OCI-LY3 (cell line): ENCODE data around the gene GABRA4.

Experiments
- H2AFZ ChIP-seq: fragments of 200-600, 300-600 bp; shearing (Covaris generic); 2 replicates; pipeline ENCODE4 v1.6.0; 2014; ENCODE audit warnings: antibody characterized with exemption, low read depth, low read length
- H3K27ac ChIP-seq: fragments of 200-600, 300-600 bp; sonication (generic); 2 replicates; pipeline ENCODE4 v1.5.1; 2014; ENCODE audit warnings: mild to moderate bottlenecking, low read length, moderate library complexity, mixed read lengths
- H3K27me3 ChIP-seq: fragments of 200-600, 300-600 bp; sonication (generic); 2 replicates; pipeline ENCODE4 v1.6.1; 2014; ENCODE audit warnings: low read depth, low read length, mixed read lengths
- H3K36me3 ChIP-seq: fragments of 200-600, 300-600 bp; sonication (generic); replicated peaks from 2 replicates; pipeline ENCODE3; 2014; ENCODE audit warnings: low read depth, low read length, mixed read lengths
- H3K4me1 ChIP-seq: fragments of 300-600, 200-600 bp; sonication (generic); 2 replicates; pipeline ENCODE4 v1.6.1; 2014; ENCODE audit warnings: low read length, mixed read lengths
- H3K4me2 ChIP-seq: fragments of 200-600, 300-600 bp; sonication (generic); 2 replicates; pipeline ENCODE4 v1.6.1; 2014; ENCODE audit warnings: low read length, mixed read lengths
- H3K4me3 ChIP-seq: fragments of 300-600, 200-600 bp; sonication (generic); 2 replicates; pipeline ENCODE4 v1.5.1; 2014; ENCODE audit warnings: antibody characterized with exemption, mild to moderate bottlenecking, low read length, moderate library complexity
- H3K79me2 ChIP-seq: fragments of 300-600, 200-600 bp; shearing (Covaris generic); 2 replicates; pipeline ENCODE4 v1.6.1; 2014; ENCODE audit warnings: mild to moderate bottlenecking, low read length, mixed read lengths
- H3K9ac ChIP-seq: fragments of 300-600, 200-600 bp; shearing (Covaris generic); 2 replicates; pipeline ENCODE4 v1.6.0; 2014; ENCODE audit warnings: mild to moderate bottlenecking, low read length, moderate library complexity
- H3K9me3 ChIP-seq: fragments of 200-600, 300-600 bp; shearing (Covaris generic); 2 replicates; pipeline ENCODE4 v1.6.1; 2014; ENCODE audit warnings: low read length, mixed read lengths; ENCODE audit not compliant: insufficient read depth
- H4K20me1 ChIP-seq: fragments of 200-600, 300-600 bp; sonication (generic); 2 replicates; pipeline ENCODE4 v1.6.1; 2016; ENCODE audit warnings: low read length, mixed read lengths; ENCODE audit not compliant: insufficient read depth
- CTCF ChIP-seq: fragments of 200-600, 300-600 bp; sonication (generic); IDR thresholded peaks from 2 replicates; pipeline ENCODE4 v1.5.1; 2014; ENCODE audit warnings: antibody characterized with exemption, low read length, low read depth
- EZH2phosphoT487 ChIP-seq: fragments of 200-600 bp; shearing (Covaris generic); IDR thresholded peaks from 2 replicates; pipeline ENCODE4 v1.6.1; 2018; ENCODE audit warnings: antibody characterized with exemption, mixed run types, low read depth

The GABRA4 gene

GRCh38 chr4:47017081-47017480 is 23.7 kb upstream of the GABRA4 start:
- H3K4me1 ChIP-seq, result peaks cover 13% of the 10 kb centered on the region

GRCh38 chr4:47013373-47013772 is 20.0 kb upstream of the GABRA4 start:
- Histone ChIP-seq H2AFZ (no peak overlapping the region), H3K9me3 (no peaks in the 10 kb centered on the region), H3K36me3 (peaks cover 4% of the 10 kb centered on the region), H3K27ac (no peak overlapping the region), H3K27me3 (no peaks in the 10 kb centered on the region), H3K4me3 (no peak overlapping the region), H3K4me1 (peaks cover 28% of the 10 kb centered on the region), H3K4me2 (no peak overlapping the region), H3K79me2 (no peaks in the 10 kb centered on the region), H3K9ac (no peak overlapping the region), H4K20me1 (no peaks in the 10 kb centered on the region)
- TF ChIP-seq CTCF (no peak), EZH2phosphoT487 (no peak)

More at GRCh38 chr4:47017081-47017480, 23.7 kb upstream of the GABRA4 start:
- H3K36me3 ChIP-seq, result no peaks in the 10 kb centered on the region
- H3K4me2 ChIP-seq, result no peak overlapping the region
- no peak overlapping the region for H3K9ac ChIP-seq
- no peak overlapping the region for H3K27ac ChIP-seq
- TF ChIP-seq CTCF (no peak), EZH2phosphoT487 (no peak)
- no peaks in the 10 kb centered on the region for H3K27me3 ChIP-seq
- H3K9me3 ChIP-seq, result no peaks in the 10 kb centered on the region
- H3K79me2 ChIP-seq, result no peaks in the 10 kb centered on the region
- H2AFZ ChIP-seq, result no peak overlapping the region
- H4K20me1 ChIP-seq, result no peaks in the 10 kb centered on the region
- no peak overlapping the region for H3K4me3 ChIP-seq

GRCh38 chr4:47012676-47013075 is 19.3 kb upstream of the GABRA4 start:
- H4K20me1 ChIP-seq, result no peaks in the 10 kb centered on the region
- H2AFZ ChIP-seq, result no peak overlapping the region
- H3K27me3 ChIP-seq, result no peaks in the 10 kb centered on the region
- no peak overlapping the region for H3K9ac ChIP-seq
- no peak overlapping the region for H3K4me3 ChIP-seq
- H3K4me1 ChIP-seq, result peaks cover 22% of the 10 kb centered on the region
- H3K27ac ChIP-seq, result no peak overlapping the region
- no peaks in the 10 kb centered on the region for H3K9me3 ChIP-seq
- no peak overlapping the region for H3K4me2 ChIP-seq
- no peaks in the 10 kb centered on the region for H3K79me2 ChIP-seq
- peaks cover 4% of the 10 kb centered on the region for H3K36me3 ChIP-seq
- TF ChIP-seq CTCF (no peak), EZH2phosphoT487 (no peak)

GRCh38 chr4:47010912-47011446 is 17.6 kb upstream of the GABRA4 start:
- H3K27me3 ChIP-seq, result no peaks in the 10 kb centered on the region
- H2AFZ ChIP-seq, result peak overlapping the region; percentile 28
- no peaks in the 10 kb centered on the region for H3K79me2 ChIP-seq
- H3K9me3 ChIP-seq, result no peaks in the 10 kb centered on the region
- peaks cover 14% of the 10 kb centered on the region for H3K4me1 ChIP-seq
- H3K4me2 ChIP-seq, result peak overlapping the region; percentile 49
- H3K4me3 ChIP-seq, result peak overlapping the region; percentile 4; the same call in 1 of the 2 replicates
- H3K9ac ChIP-seq, result no peak overlapping the region
- no peaks in the 10 kb centered on the region for H4K20me1 ChIP-seq
- peaks cover 4% of the 10 kb centered on the region for H3K36me3 ChIP-seq
- no peak for TF ChIP-seq EZH2phosphoT487
- TF ChIP-seq CTCF, result no peak
- H3K27ac ChIP-seq, result peak overlapping the region; percentile 9
